Brain microvascular endothelial cell (primary cell): Measurements from ENCODE around the gene FGF1.

Experiments used
- DNase-seq: peaks from one replicate; pipeline ENCODE4 v3.0.0-alpha.2; 2020
- H3K27ac ChIP-seq: fragments of 250-450 bp; sonication (Bioruptor Pico); 2 replicates; pipeline ENCODE4 v1.5.1; 2020; ENCODE audit warnings: mild to moderate bottlenecking, moderate library complexity
- H3K27me3 ChIP-seq: fragments of 250-450 bp; sonication (Bioruptor Pico); replicated peaks from 2 replicates; pipeline ENCODE4 v1.5.1; 2020; ENCODE audit warnings: mild to moderate bottlenecking
- H3K36me3 ChIP-seq: fragments of 250-450 bp; sonication (Bioruptor Pico); replicated peaks from 2 replicates; pipeline ENCODE4 v1.5.1; 2020; ENCODE audit warnings: mild to moderate bottlenecking
- H3K4me3 ChIP-seq: 2 replicates; pipeline ENCODE4 v1.5.1; 2011; ENCODE audit warnings: low read depth, mild to moderate bottlenecking, control low read depth, low read length, moderate library complexity
- in situ Hi-C: cut with HindIII; loops from 2 replicates; pipeline ENCODE4 v1.10.0; 2017; ENCODE audit warnings: low sequenced_read_pairs, low pct_ligation_motif_present
- TF ChIP-seq, protein P1 (sequence below): IDR thresholded peaks from 2 replicates; pipeline ENCODE4 v1.5.1; 2011; ENCODE audit warnings: low read depth, mild to moderate bottlenecking, moderate library complexity, low read length, control low read depth, inconsistent platforms; ENCODE audit errors: missing control alignments

The FGF1 gene

DNA sequence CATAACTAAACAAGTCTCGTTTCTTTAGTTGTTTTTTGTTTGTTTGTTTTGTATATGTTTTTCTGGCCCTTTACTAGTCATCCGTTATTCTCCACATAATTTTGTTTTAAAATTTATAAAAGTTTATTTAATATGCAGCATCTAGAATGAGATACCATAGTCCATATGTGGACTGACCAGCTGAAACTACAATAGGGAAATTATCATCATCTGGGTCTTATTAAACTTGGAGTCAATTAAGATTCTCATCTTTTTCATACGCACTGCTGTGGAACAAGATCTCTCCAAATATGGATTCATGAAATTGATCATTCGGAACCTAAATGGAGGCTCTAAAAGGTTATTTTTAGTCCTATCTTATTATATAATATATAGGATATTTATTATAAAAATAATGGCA, 99.3 kb downstream of the FGF1 start:
- Histone ChIP-seq H3K4me3 (no peak overlapping the region), H3K27ac (no peak overlapping the region), H3K36me3 (no peaks in the 10 kb centered on the region), H3K27me3 (no peaks in the 10 kb centered on the region)
- in situ Hi-C loops: no loop called here
- no peak for DNase-seq
- TF ChIP-seq, protein P1, sequence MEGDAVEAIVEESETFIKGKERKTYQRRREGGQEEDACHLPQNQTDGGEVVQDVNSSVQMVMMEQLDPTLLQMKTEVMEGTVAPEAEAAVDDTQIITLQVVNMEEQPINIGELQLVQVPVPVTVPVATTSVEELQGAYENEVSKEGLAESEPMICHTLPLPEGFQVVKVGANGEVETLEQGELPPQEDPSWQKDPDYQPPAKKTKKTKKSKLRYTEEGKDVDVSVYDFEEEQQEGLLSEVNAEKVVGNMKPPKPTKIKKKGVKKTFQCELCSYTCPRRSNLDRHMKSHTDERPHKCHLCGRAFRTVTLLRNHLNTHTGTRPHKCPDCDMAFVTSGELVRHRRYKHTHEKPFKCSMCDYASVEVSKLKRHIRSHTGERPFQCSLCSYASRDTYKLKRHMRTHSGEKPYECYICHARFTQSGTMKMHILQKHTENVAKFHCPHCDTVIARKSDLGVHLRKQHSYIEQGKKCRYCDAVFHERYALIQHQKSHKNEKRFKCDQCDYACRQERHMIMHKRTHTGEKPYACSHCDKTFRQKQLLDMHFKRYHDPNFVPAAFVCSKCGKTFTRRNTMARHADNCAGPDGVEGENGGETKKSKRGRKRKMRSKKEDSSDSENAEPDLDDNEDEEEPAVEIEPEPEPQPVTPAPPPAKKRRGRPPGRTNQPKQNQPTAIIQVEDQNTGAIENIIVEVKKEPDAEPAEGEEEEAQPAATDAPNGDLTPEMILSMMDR: no peak

DNA sequence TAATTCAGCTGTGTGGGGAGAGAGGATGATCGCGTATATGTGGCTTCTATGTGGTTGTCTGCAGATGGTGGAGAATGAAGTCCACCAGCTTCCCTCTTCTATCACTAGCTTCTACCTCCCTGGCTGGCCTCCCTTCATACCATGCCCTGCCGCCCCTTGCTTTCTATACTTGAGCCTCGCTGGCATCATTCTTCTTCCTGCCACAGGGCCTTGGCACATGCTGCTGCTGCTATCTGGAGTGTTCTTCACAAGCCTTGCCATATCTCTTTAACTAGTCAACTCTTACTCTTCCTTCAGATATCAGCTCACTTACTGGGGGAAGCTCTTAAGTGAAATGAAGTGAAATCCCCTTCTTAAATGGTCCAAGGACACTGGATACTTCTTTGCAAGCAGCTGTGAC, 100.4 kb downstream of the FGF1 start:
- no peak for DNase-seq
- TF ChIP-seq, protein P1: no peak
- H3K4me3 ChIP-seq: no peak overlapping the region
- no peaks in the 10 kb centered on the region for H3K27me3 ChIP-seq
- H3K27ac ChIP-seq: no peak overlapping the region
- no peaks in the 10 kb centered on the region for H3K36me3 ChIP-seq
- in situ Hi-C loops: no loop called here

GRCh38 chr5:142584891-142585290, 101.0 kb downstream of the FGF1 start:
- no peaks in the 10 kb centered on the region for H3K27me3 ChIP-seq
- no peak overlapping the region for H3K4me3 ChIP-seq
- TF ChIP-seq, protein P1: no peak
- no peaks in the 10 kb centered on the region for H3K36me3 ChIP-seq
- DNase-seq: no peak
- H3K27ac ChIP-seq: no peak overlapping the region
- in situ Hi-C loops: no loop called here

GRCh38 chr5:142578161-142578830, 107.6 kb downstream of the FGF1 start:
- in situ Hi-C loops: no loop called here
- no peak for DNase-seq
- Histone ChIP-seq H3K27me3 (no peaks in the 10 kb centered on the region), H3K36me3 (no peaks in the 10 kb centered on the region), H3K27ac (no peak overlapping the region), H3K4me3 (no peak overlapping the region)
- TF ChIP-seq, protein P1: no peak

GRCh38 chr5:142576804-142577203, 109.1 kb downstream of the FGF1 start:
- in situ Hi-C loops: no loop called here
- no peaks in the 10 kb centered on the region for H3K27me3 ChIP-seq
- no peaks in the 10 kb centered on the region for H3K36me3 ChIP-seq
- no peak overlapping the region for H3K4me3 ChIP-seq
- no peak for DNase-seq
- no peak overlapping the region for H3K27ac ChIP-seq
- TF ChIP-seq, protein P1: no peak

GRCh38 chr5:142576303-142576702, 109.6 kb downstream of the FGF1 start:
- Histone ChIP-seq H3K27ac (no peak overlapping the region), H3K4me3 (no peak overlapping the region), H3K27me3 (no peaks in the 10 kb centered on the region), H3K36me3 (no peaks in the 10 kb centered on the region)
- in situ Hi-C loops: no loop called here
- TF ChIP-seq, protein P1: no peak
- DNase-seq: no peak
